NCI-H2196 (cell line): ENCODE results near the gene SMIM3.
"Not testable (repeated sequence)": the region's sequence is repeated elsewhere in the genome, so short reads cannot be mapped to it uniquely, and the experiment has no call there.

Source experiments
- DNase-seq: peaks from one replicate; lab custom pipeline; 2025; ENCODE audit not compliant: unreplicated experiment; lab: John Stamatoyannopoulos, UW

Gene SMIM3

DNA sequence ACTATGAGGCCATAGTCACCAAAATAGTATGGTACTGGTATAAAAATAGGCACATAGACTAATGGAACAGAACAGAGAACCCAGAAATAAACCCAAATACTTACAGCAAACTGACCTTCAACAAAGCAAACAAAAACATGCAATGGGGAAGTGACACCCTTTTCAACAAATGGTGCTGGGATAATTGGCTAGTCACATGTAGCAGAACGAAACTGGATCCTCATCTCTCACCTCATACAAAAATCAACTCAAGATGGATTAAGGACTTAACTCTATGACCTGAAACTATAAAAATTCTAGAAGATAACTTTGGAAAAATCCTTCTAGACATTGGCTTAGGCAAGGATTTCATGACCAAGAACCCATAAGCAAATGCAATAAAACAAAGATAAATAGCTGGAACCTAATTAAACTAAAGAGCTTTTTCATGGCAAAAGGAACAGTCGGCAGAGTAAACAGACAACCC is 14.9 kb downstream of the SMIM3 start:
- not testable (repeated sequence) for DNase-seq

- DNase-seq: no peak
Observed at GRCh38 chr5:150794927-150795326, 16.4 kb downstream of the SMIM3 start.

DNA sequence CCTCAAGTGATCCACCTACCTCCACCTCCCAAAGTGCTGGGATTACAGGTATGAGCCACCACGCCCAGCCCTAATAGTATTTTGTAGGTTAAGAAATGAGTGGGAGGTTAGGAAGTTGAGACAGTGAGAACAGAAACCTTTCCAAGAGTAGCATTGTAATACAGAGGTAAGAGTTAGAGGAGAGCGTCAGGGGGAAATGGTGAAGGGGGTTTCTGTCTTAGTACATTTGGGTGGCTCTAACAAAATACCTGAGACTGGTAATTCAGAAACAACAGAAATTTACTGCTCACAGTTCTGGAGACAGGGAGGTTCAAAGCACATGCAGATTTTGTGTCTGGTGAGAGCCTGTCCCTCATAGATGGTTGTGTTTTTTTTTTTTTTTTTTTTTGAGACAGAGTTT is 18.8 kb downstream of the SMIM3 start:
- DNase-seq: no peak

DNA sequence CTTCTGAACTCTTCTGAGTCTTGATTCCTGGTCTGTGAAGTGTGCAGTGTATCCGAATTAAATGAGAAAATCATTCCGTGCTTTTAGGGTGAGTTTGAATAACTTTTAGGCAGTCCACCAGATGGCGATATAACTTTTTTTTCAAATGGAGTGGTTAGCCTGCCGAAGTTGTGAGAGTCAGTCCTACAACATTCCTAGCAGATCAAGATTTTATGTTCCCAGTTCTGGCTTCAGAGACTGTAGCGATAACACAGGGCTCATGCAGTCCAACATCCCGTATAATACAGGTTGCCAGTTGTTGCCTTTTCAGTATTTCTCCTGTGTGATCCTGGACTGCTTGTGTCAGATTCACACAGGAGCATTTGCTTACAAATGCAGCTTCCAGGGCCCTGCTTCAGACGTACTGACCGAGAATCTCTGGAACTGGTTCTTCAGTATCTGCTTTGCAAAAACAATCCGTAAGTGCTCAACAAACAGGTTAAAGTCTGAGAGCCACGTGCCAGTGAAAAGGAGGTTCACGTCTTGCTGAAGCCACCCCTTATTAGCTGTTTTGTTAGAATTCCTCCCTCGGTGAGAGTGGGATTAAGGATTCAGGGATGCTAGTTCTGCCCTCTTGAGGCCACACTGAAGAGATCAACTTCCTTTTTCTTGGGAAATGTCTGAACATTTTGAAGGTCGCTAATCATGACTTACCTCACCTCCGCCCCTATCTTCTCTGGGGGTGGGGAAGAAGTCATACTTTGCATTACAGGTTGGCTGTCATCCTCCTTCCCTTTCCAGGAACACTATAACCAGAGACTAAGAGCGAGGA is 22.8 kb downstream of the SMIM3 start:
- peak; percentile 48 for DNase-seq

- DNase-seq: no peak
Observed at GRCh38 chr5:150804388-150804787, 25.8 kb downstream of the SMIM3 start.

DNA sequence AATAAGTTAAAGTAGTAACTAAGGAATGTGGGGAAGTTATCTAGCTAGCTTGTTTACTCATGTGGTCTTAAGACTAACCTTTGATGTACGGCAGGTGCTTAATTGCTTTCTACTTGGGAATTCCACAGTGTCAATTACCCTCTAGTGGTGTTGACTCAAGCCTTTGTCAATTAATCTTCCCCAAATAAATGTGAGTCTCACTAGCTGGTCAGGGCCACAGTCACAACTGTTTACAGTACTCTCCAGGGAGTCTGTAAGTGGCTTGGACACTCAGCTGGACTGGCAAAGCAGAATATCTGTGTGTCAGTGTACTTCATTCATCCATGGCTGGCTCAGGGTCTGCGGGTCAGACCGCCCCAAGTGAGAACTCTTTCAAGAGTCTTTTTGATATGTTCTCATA is 30.8 kb downstream of the SMIM3 start:
- no peak for DNase-seq

GRCh38 chr5:150815010-150815409 is 36.5 kb downstream of the SMIM3 start:
- no peak for DNase-seq

DNA sequence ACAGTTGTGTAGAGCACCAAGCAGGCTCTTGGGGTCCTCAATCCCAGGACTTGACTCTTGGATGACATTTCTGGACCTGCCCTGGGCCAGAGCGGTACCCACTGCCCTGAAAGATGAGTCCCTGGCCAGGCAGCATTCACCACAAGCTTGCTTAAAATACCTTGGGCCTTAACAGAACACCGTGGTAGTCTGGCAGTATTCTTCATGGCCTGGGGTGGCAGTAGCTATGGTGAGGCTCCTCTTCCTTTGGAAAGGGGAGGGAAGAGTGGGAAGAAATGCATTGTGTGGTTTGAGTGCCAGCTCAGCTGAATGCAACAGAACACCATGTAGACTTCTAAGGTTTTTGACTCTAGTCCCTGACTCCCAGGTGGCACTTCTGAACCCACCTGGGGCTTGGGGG is 38.4 kb downstream of the SMIM3 start:
- no peak for DNase-seq

DNA sequence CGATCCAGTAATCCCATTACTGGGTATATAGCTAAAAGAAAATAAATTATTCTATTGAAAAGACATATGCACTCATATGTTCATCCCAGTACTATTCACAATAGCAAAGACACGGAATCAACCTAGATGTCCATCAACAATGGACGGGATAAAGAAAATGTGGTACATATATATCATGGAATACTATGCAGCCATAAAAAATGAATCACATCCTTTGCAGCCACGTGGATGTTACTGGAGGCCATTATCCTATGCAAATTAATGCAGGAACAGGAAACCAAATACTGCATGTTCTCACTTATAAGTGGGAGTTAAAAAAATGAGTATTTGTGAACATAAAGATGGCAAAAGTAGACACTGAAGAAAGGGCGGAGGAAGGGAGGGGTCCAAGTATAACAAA is 51.2 kb downstream of the SMIM3 start:
- DNase-seq: no peak

GRCh38 chr5:150831821-150832220 is 53.3 kb downstream of the SMIM3 start:
- DNase-seq: not testable (repeated sequence)

GRCh38 chr5:150836064-150836463 is 57.5 kb downstream of the SMIM3 start:
- no peak for DNase-seq

DNA sequence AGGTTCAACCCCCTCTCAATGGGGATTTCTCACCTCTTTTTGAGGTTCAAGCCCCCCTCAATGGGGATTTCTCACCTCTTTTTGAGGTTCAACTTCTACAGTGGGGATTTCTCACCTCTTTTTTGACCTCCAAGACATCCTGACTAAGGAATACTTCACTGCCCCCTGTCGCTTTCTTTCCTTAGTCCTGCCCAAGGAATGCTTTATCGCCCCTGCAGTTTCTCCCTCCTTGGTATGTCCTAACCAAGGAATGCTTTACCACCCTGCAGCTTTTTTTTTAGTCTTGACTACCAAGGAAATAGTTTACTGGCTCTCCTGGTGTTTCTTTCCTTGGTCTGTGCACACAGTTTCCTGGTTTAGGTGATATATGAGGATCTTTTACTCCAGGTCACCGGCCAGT is 58.1 kb downstream of the SMIM3 start:
- DNase-seq: no peak

GRCh38 chr5:150845185-150845859 is 66.8 kb downstream of the SMIM3 start:
- DNase-seq: not testable (repeated sequence)

DNA sequence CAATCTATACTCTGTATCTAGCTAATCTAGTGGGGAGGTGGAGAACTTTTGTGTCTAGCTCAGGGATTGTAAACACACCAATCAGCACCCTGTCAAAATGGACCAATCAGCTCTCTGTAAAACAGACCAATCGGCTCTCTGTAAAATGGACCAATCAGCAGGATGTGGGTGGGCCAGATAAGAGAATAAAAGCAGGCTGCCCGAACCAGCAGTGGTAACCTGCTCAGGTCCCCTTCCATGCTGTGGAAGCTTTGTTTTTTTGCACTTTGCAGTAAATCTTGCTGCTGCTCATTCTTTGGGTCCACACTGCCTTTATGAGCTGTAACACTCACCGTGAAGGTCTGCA is 67.7 kb downstream of the SMIM3 start, which contains the start of gene IRGM:
Gene IRGM, plus strand, starts transcription at position 214 of the 346 bp plus-strand sequence. CDS start 1,603 bp downstream, outside the sequence.
- not testable (repeated sequence) for DNase-seq
